ENCODE data around the gene C3. TPM values are rescaled to one million over a fixed set of nuclear protein-coding genes. Genes with fewer than 3 reads are reported as not detected.

The C3 gene
- polyA plus RNA-seq, 1 donor (not counting 4 experiments of a cell fraction or from before 2014, with no cell fraction given): 10.7 TPM

- no peak for DNase-seq (ENCODE audit: low read depth, low spot score)
- H3K27ac ChIP-seq (ENCODE audit: control insufficient read depth, insufficient read depth, low read length): no peak overlapping the region
- H3K9ac ChIP-seq (ENCODE audit: control insufficient read depth, extremely low read depth, insufficient read depth, low read length): no peak overlapping the region
- no peaks in the 10 kb centered on the region for H3K36me3 ChIP-seq (ENCODE audit: control insufficient read depth in 2 of 2, extremely low read depth in 1 of 2, insufficient read depth in 2 of 2, low read length in 2 of 2)
- no peak overlapping the region for H2AFZ ChIP-seq (ENCODE audit: control insufficient read depth, low read length)
- no peak overlapping the region for H3K4me3 ChIP-seq (ENCODE audit: control insufficient read depth in 2 of 3, extremely low read depth in 1 of 3, insufficient read depth in 2 of 3, low read depth in 1 of 3, low read length in 3 of 3)
- peaks cover 7% of the 10 kb centered on the region for H3K4me1 ChIP-seq (ENCODE audit: control insufficient read depth, extremely low read depth, insufficient read depth, low read length)
- no peaks in the 10 kb centered on the region for H3K9me1 ChIP-seq (ENCODE audit: control insufficient read depth, extremely low read depth, insufficient read depth, low read length)
- no peaks in the 10 kb centered on the region for H4K20me1 ChIP-seq (ENCODE audit: control insufficient read depth, extremely low read depth, insufficient read depth, low read length)
- H3K27me3 ChIP-seq (ENCODE audit: control insufficient read depth, extremely low read depth, insufficient read depth, low read length): no peaks in the 10 kb centered on the region
- TF ChIP-seq CTCF (optimal IDR thresholded peaks at IDR 0.05 in 1 of 3, IDR thresholded peaks at IDR 0.05 in 1 of 3, conservative IDR thresholded peaks at IDR 0.05 in 1 of 3; ENCODE audit: extremely low read depth in 1 of 3, insufficient read depth in 2 of 3, low read length in 3 of 3) (no peak), EZH2 (IDR thresholded peaks at IDR 0.05; ENCODE audit: low read length) (no peak)
- no peaks in the 10 kb centered on the region for H3K79me2 ChIP-seq (ENCODE audit: control insufficient read depth, insufficient read depth, low read length)
- FAIRE-seq: no peak
- no peaks in the 10 kb centered on the region for H3K9me3 ChIP-seq (ENCODE audit: control insufficient read depth, low read depth, low read length)
- dilution Hi-C loops (cut with MboI; ENCODE audit: extremely low pct_ligation_motif_present, low sequenced_read_pairs): no loop called here
- no peak overlapping the region for H3K4me2 ChIP-seq (ENCODE audit: control insufficient read depth, extremely low read depth, insufficient read depth, low read depth, low read length)
Measured at GRCh38 chr19:6677883-6678689, 42.4 kb downstream of the C3 start.

- TF ChIP-seq CTCF (optimal IDR thresholded peaks at IDR 0.05 in 1 of 3, IDR thresholded peaks at IDR 0.05 in 1 of 3, conservative IDR thresholded peaks at IDR 0.05 in 1 of 3; ENCODE audit: extremely low read depth in 1 of 3, insufficient read depth in 2 of 3, low read length in 3 of 3) (no peak), EZH2 (IDR thresholded peaks at IDR 0.05; ENCODE audit: low read length) (no peak)
- DNase-seq (ENCODE audit: low read depth, low spot score) (no peak), FAIRE-seq (no peak)
- Histone ChIP-seq H2AFZ (ENCODE audit: control insufficient read depth, low read length) (no peak overlapping the region), H3K79me2 (ENCODE audit: control insufficient read depth, insufficient read depth, low read length) (no peaks in the 10 kb centered on the region), H3K27ac (ENCODE audit: control insufficient read depth, insufficient read depth, low read length) (no peak overlapping the region), H3K4me2 (ENCODE audit: control insufficient read depth, extremely low read depth, insufficient read depth, low read depth, low read length) (no peak overlapping the region), H3K36me3 (ENCODE audit: control insufficient read depth in 2 of 2, extremely low read depth in 1 of 2, insufficient read depth in 2 of 2, low read length in 2 of 2) (no peaks in the 10 kb centered on the region), H3K9ac (ENCODE audit: control insufficient read depth, extremely low read depth, insufficient read depth, low read length) (no peak overlapping the region), H4K20me1 (ENCODE audit: control insufficient read depth, extremely low read depth, insufficient read depth, low read length) (no peaks in the 10 kb centered on the region), H3K4me3 (ENCODE audit: control insufficient read depth in 2 of 3, extremely low read depth in 1 of 3, insufficient read depth in 2 of 3, low read depth in 1 of 3, low read length in 3 of 3) (no peak overlapping the region), H3K9me1 (ENCODE audit: control insufficient read depth, extremely low read depth, insufficient read depth, low read length) (no peaks in the 10 kb centered on the region), H3K9me3 (ENCODE audit: control insufficient read depth, low read depth, low read length) (no peaks in the 10 kb centered on the region), H3K27me3 (ENCODE audit: control insufficient read depth, extremely low read depth, insufficient read depth, low read length) (no peaks in the 10 kb centered on the region), H3K4me1 (ENCODE audit: control insufficient read depth, extremely low read depth, insufficient read depth, low read length) (peaks cover 7% of the 10 kb centered on the region)
- dilution Hi-C loops (cut with MboI; ENCODE audit: extremely low pct_ligation_motif_present, low sequenced_read_pairs): no loop called here
Measured at GRCh38 chr19:6677495-6677882, 43.0 kb downstream of the C3 start.

Measured in keratinocyte (primary cell).